ENCODE measurements around the gene NBPF20.
"Not testable (repeated sequence)": the region's sequence is repeated elsewhere in the genome, so short reads cannot be mapped to it uniquely, and the experiment has no call there.

GRCh38 chr1:145404949-145405348 is 20.5 kb downstream of the NBPF20 start:
- not testable (repeated sequence) for TF ChIP-seq JUN (CRISPR knock-in tag; IDR thresholded peaks at IDR 0.05); ZNF138 (CRISPR knock-in tag; conservative IDR thresholded peaks at IDR 0.05); NFE2L1 (CRISPR knock-in tag; IDR thresholded peaks at IDR 0.05); NFYB (CRISPR knock-in tag; conservative IDR thresholded peaks at IDR 0.05; ENCODE audit: low read depth); FOXJ3 (CRISPR knock-in tag; IDR thresholded peaks at IDR 0.05; ENCODE audit: borderline replicate concordance); ZNF219 (CRISPR knock-in tag; IDR thresholded peaks at IDR 0.05; ENCODE audit: borderline replicate concordance); ESRRA (CRISPR knock-in tag; IDR thresholded peaks at IDR 0.05; ENCODE audit: borderline replicate concordance); HMGXB4 (CRISPR knock-in tag; IDR thresholded peaks at IDR 0.05)
- TF ChIP-seq, protein P1, sequence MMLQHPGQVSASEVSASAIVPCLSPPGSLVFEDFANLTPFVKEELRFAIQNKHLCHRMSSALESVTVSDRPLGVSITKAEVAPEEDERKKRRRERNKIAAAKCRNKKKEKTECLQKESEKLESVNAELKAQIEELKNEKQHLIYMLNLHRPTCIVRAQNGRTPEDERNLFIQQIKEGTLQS (CRISPR knock-in tag; conservative IDR thresholded peaks at IDR 0.05) = not testable (repeated sequence)
- TF ChIP-seq, protein P2, sequence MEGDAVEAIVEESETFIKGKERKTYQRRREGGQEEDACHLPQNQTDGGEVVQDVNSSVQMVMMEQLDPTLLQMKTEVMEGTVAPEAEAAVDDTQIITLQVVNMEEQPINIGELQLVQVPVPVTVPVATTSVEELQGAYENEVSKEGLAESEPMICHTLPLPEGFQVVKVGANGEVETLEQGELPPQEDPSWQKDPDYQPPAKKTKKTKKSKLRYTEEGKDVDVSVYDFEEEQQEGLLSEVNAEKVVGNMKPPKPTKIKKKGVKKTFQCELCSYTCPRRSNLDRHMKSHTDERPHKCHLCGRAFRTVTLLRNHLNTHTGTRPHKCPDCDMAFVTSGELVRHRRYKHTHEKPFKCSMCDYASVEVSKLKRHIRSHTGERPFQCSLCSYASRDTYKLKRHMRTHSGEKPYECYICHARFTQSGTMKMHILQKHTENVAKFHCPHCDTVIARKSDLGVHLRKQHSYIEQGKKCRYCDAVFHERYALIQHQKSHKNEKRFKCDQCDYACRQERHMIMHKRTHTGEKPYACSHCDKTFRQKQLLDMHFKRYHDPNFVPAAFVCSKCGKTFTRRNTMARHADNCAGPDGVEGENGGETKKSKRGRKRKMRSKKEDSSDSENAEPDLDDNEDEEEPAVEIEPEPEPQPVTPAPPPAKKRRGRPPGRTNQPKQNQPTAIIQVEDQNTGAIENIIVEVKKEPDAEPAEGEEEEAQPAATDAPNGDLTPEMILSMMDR (IDR thresholded peaks at IDR 0.05) = not testable (repeated sequence)
- TF ChIP-seq, protein P3, sequence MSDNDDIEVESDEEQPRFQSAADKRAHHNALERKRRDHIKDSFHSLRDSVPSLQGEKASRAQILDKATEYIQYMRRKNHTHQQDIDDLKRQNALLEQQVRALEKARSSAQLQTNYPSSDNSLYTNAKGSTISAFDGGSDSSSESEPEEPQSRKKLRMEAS (CRISPR knock-in tag; IDR thresholded peaks at IDR 0.05) = not testable (repeated sequence)
- TF ChIP-seq, protein P4, sequence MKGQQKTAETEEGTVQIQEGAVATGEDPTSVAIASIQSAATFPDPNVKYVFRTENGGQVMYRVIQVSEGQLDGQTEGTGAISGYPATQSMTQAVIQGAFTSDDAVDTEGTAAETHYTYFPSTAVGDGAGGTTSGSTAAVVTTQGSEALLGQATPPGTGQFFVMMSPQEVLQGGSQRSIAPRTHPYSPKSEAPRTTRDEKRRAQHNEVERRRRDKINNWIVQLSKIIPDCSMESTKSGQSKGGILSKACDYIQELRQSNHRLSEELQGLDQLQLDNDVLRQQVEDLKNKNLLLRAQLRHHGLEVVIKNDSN (CRISPR knock-in tag; IDR thresholded peaks at IDR 0.05) = not testable (repeated sequence)
- TF ChIP-seq, protein P5, sequence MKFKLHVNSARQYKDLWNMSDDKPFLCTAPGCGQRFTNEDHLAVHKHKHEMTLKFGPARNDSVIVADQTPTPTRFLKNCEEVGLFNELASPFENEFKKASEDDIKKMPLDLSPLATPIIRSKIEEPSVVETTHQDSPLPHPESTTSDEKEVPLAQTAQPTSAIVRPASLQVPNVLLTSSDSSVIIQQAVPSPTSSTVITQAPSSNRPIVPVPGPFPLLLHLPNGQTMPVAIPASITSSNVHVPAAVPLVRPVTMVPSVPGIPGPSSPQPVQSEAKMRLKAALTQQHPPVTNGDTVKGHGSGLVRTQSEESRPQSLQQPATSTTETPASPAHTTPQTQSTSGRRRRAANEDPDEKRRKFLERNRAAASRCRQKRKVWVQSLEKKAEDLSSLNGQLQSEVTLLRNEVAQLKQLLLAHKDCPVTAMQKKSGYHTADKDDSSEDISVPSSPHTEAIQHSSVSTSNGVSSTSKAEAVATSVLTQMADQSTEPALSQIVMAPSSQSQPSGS (CRISPR knock-in tag; IDR thresholded peaks at IDR 0.05; ENCODE audit: borderline replicate concordance, low read depth) = not testable (repeated sequence)
- TF ChIP-seq, protein P6, sequence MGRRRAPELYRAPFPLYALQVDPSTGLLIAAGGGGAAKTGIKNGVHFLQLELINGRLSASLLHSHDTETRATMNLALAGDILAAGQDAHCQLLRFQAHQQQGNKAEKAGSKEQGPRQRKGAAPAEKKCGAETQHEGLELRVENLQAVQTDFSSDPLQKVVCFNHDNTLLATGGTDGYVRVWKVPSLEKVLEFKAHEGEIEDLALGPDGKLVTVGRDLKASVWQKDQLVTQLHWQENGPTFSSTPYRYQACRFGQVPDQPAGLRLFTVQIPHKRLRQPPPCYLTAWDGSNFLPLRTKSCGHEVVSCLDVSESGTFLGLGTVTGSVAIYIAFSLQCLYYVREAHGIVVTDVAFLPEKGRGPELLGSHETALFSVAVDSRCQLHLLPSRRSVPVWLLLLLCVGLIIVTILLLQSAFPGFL (CRISPR knock-in tag; IDR thresholded peaks at IDR 0.05; ENCODE audit: borderline replicate concordance) = not testable (repeated sequence)
